ENCODE data around the gene PIK3C2G.

Gene PIK3C2G

DNA sequence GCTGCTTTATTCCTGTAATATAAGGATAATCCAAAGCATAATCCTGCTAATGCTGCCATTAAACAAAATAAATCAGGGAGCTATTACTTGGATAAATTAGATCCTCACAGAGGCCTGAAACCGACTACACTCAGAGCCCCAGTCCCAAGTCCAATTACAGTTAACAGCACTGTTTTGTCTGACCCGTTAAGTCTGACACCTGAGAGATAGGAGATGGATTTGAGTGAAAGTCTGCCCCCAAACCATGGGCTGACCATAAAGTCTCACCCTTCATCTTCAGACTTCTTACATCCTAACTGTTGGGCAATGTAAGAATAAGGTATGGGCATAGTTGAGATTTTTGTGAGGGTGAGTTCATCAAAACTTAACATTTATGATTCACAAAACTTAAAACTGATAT, 294.8 kb downstream of the PIK3C2G start:
- TF ChIP-seq, protein P1, sequence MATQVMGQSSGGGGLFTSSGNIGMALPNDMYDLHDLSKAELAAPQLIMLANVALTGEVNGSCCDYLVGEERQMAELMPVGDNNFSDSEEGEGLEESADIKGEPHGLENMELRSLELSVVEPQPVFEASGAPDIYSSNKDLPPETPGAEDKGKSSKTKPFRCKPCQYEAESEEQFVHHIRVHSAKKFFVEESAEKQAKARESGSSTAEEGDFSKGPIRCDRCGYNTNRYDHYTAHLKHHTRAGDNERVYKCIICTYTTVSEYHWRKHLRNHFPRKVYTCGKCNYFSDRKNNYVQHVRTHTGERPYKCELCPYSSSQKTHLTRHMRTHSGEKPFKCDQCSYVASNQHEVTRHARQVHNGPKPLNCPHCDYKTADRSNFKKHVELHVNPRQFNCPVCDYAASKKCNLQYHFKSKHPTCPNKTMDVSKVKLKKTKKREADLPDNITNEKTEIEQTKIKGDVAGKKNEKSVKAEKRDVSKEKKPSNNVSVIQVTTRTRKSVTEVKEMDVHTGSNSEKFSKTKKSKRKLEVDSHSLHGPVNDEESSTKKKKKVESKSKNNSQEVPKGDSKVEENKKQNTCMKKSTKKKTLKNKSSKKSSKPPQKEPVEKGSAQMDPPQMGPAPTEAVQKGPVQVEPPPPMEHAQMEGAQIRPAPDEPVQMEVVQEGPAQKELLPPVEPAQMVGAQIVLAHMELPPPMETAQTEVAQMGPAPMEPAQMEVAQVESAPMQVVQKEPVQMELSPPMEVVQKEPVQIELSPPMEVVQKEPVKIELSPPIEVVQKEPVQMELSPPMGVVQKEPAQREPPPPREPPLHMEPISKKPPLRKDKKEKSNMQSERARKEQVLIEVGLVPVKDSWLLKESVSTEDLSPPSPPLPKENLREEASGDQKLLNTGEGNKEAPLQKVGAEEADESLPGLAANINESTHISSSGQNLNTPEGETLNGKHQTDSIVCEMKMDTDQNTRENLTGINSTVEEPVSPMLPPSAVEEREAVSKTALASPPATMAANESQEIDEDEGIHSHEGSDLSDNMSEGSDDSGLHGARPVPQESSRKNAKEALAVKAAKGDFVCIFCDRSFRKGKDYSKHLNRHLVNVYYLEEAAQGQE (IDR thresholded peaks at IDR 0.05; ENCODE audit: insufficient read depth in 1 of 2, low read depth in 2 of 2, low read length in 2 of 2), result no peak
- TF ChIP-seq SIN3A (IDR thresholded peaks at IDR 0.05; ENCODE audit: borderline replicate concordance, insufficient read depth, low read length), result no peak
- TF ChIP-seq POLR2AphosphoS5 (IDR thresholded peaks at IDR 0.05; ENCODE audit: low read depth, low read length), result no peak
- TF ChIP-seq FOXP2 (optimal IDR thresholded peaks at IDR 0.05; ENCODE audit: borderline replicate concordance, extremely low read depth, extremely low read length, insufficient read depth), result no peak
- no peak for TF ChIP-seq TAF1 (IDR thresholded peaks at IDR 0.05; ENCODE audit: borderline replicate concordance, insufficient read depth, low read length)

DNA sequence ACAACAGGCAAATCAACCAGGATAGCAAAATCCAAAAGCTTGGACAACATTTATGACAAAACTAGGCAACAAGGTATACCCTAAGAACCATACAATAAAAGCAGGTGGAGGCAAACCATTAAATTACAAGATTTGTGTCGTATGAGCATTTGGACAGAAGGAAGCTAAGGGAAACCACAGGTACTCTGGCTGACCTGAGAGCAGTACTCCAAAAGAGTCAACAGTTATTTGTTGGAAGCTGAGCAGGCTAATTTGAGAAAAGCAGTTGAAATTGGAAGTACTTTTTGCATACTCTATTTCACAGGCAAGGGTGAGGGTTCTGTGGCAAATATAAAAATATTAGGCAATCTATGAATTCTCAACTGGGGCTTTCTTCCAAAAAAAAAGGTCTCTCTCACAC, 297.9 kb downstream of the PIK3C2G start:
- TF ChIP-seq SIN3A (IDR thresholded peaks at IDR 0.05; ENCODE audit: borderline replicate concordance, insufficient read depth, low read length) (no peak), FOXP2 (optimal IDR thresholded peaks at IDR 0.05; ENCODE audit: borderline replicate concordance, extremely low read depth, extremely low read length, insufficient read depth) (no peak), POLR2AphosphoS5 (IDR thresholded peaks at IDR 0.05; ENCODE audit: low read depth, low read length) (no peak), TAF1 (IDR thresholded peaks at IDR 0.05; ENCODE audit: borderline replicate concordance, insufficient read depth, low read length) (no peak)
- TF ChIP-seq, protein P1 (IDR thresholded peaks at IDR 0.05; ENCODE audit: insufficient read depth in 1 of 2, low read depth in 2 of 2, low read length in 2 of 2), result no peak

- TF ChIP-seq FOXP2 (optimal IDR thresholded peaks at IDR 0.05; ENCODE audit: borderline replicate concordance, extremely low read depth, extremely low read length, insufficient read depth), result no peak
- TF ChIP-seq, protein P1 (IDR thresholded peaks at IDR 0.05; ENCODE audit: insufficient read depth in 1 of 2, low read depth in 2 of 2, low read length in 2 of 2), result no peak
- no peak for TF ChIP-seq TAF1 (IDR thresholded peaks at IDR 0.05; ENCODE audit: borderline replicate concordance, insufficient read depth, low read length)
- TF ChIP-seq SIN3A (IDR thresholded peaks at IDR 0.05; ENCODE audit: borderline replicate concordance, insufficient read depth, low read length), result no peak
- no peak for TF ChIP-seq POLR2AphosphoS5 (IDR thresholded peaks at IDR 0.05; ENCODE audit: low read depth, low read length)
Observed at GRCh38 chr12:18562531-18562930, 301.2 kb downstream of the PIK3C2G start.

DNA sequence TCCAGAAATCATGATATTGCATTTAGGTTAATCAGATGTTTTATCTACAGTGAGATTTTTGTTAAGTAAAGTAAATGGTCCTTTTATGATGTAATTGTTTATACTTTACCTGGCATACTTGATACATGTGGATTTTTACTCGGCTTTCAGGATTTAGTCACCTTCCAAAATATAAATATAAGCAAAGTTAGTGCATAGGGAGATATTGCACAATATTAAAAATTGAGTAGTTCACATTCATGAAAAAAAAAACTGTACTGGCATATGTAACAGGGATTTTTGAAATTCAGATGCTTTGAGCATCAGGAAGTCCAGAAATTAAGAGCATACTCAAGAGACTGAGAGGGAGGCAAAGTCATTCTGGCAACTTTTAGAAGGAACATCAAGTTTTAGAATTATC, 303.0 kb downstream of the PIK3C2G start:
- no peak for TF ChIP-seq SIN3A (IDR thresholded peaks at IDR 0.05; ENCODE audit: borderline replicate concordance, insufficient read depth, low read length)
- TF ChIP-seq POLR2AphosphoS5 (IDR thresholded peaks at IDR 0.05; ENCODE audit: low read depth, low read length), result no peak
- no peak for TF ChIP-seq FOXP2 (optimal IDR thresholded peaks at IDR 0.05; ENCODE audit: borderline replicate concordance, extremely low read depth, extremely low read length, insufficient read depth)
- TF ChIP-seq, protein P1 (IDR thresholded peaks at IDR 0.05; ENCODE audit: insufficient read depth in 1 of 2, low read depth in 2 of 2, low read length in 2 of 2), result no peak
- no peak for TF ChIP-seq TAF1 (IDR thresholded peaks at IDR 0.05; ENCODE audit: borderline replicate concordance, insufficient read depth, low read length)

DNA sequence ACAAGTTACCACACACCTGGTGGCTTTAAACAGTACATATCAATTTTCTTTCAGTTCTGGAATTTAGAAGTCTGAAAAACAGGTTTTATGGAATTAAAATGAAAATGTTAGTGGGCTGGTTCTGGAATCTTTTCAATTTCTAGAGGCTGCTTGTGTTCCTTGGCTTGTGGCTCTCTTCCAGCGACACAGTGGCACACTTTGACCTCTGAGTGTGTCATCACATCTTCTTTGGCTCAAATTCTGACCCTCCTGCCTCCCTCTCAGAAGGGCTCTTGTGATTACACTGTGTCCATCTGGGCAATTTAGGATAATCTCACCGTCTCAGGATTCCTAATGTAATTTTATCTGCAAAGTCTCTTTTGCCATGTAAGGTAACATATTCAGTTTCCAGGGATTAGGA, 306.5 kb downstream of the PIK3C2G start:
- TF ChIP-seq POLR2AphosphoS5 (IDR thresholded peaks at IDR 0.05; ENCODE audit: low read depth, low read length) (no peak), FOXP2 (optimal IDR thresholded peaks at IDR 0.05; ENCODE audit: borderline replicate concordance, extremely low read depth, extremely low read length, insufficient read depth) (no peak), TAF1 (IDR thresholded peaks at IDR 0.05; ENCODE audit: borderline replicate concordance, insufficient read depth, low read length) (no peak), SIN3A (IDR thresholded peaks at IDR 0.05; ENCODE audit: borderline replicate concordance, insufficient read depth, low read length) (no peak)
- TF ChIP-seq, protein P1 (IDR thresholded peaks at IDR 0.05; ENCODE audit: insufficient read depth in 1 of 2, low read depth in 2 of 2, low read length in 2 of 2), result no peak

Measured in PFSK-1 (cell line).